HTR-8/SVneo (cell line): Measurements from ENCODE around the gene KSR1.
A peak's percentile ranks its signal among the peaks of the same experiment; 100 is the strongest.

Experiments used
- DNase-seq: peaks from one replicate; pipeline ENCODE4 v3.0.0; 2011; ENCODE audit warnings: low spot score, mixed read lengths; ENCODE audit not compliant: insufficient read length
- FAIRE-seq: peaks from 2 replicates; lab custom pipeline; 2011; peaks lifted over from hg19 to GRCh38; lab: Jason Lieb, UNC

KSR1 gene

GRCh38 chr17:27560668-27561067, 104.4 kb downstream of the KSR1 start:
- no peak for FAIRE-seq
- DNase-seq = no peak

DNA sequence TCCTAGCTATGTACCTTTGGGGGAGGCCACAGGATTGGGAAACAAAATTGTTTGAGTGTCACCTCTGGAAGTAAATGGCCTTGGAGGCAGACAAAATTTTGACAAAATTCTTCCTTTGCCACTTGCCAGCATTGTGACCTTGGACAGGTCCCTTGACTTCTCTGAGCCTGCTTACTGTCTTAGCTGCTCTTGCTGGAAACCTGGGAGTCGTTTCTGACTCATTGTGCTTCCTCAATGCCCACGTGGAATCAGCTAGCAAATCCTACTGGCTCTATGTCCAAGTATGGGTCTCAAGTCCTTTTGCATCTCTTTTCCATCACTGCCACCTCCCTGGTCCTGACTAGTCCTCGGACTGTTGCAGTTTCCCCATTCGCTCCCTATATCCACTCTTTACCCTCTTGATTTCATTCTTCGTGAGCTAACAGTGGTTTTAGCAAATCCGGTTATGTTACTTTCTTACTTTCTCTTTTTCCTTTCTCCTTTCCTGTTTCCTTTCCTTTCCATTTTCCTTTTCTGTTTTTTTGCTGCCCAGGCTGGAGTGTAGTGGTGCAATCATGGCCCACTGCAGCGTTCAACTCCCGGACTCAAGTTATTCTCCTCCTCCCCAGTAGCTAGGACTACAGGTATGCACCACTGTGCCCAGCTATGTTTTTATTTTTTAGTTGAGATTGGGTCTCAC, 106.7 kb downstream of the KSR1 start:
- no peak for FAIRE-seq
- no peak for DNase-seq

- FAIRE-seq = no peak
- DNase-seq = no peak
These were observed 107.3 kb downstream of the KSR1 start for GRCh38 chr17:27563532-27563931.

- FAIRE-seq (no peak), DNase-seq (no peak)
These were observed 108.2 kb downstream of the KSR1 start for GRCh38 chr17:27564463-27564862.

DNA sequence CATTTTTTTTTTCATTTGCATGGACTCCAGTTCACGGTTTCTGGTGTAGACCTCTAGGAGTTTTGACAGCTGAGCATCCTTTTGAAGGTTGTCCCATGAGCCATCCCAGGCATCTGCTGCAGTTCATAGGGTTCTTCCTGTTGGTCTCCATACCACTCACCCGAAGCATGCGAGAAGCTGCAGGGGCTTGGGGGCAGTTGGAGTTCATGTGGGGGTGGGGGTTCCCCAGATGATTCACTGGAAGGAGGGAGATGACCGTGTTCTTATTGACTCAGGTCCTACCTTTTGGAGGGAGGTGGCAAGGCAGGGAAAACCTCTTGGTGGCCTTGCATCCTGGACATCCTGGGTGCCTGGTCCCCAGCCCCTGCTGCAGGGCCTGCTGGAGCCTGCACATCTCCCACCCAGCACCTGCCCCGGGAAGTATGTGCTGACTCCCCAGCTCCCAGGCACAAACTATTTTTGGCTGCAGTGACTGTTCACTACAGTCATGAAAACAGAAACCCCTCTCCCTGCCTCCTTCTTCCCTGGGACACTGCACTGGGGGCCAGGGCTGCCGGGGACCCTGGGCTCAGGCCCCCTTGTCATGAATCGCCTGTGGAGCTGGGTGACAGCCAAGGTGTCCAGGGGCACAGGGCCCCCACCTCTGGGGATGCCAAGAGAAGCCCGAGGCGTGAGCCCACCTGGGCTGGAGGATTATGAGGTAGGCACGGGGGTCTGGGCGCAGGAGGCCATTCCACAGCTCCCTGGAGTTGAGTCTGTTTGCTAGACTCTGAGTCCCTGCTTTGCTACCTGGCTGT, 109.8 kb downstream of the KSR1 start:
- DNase-seq (no peak), FAIRE-seq (no peak)

DNA sequence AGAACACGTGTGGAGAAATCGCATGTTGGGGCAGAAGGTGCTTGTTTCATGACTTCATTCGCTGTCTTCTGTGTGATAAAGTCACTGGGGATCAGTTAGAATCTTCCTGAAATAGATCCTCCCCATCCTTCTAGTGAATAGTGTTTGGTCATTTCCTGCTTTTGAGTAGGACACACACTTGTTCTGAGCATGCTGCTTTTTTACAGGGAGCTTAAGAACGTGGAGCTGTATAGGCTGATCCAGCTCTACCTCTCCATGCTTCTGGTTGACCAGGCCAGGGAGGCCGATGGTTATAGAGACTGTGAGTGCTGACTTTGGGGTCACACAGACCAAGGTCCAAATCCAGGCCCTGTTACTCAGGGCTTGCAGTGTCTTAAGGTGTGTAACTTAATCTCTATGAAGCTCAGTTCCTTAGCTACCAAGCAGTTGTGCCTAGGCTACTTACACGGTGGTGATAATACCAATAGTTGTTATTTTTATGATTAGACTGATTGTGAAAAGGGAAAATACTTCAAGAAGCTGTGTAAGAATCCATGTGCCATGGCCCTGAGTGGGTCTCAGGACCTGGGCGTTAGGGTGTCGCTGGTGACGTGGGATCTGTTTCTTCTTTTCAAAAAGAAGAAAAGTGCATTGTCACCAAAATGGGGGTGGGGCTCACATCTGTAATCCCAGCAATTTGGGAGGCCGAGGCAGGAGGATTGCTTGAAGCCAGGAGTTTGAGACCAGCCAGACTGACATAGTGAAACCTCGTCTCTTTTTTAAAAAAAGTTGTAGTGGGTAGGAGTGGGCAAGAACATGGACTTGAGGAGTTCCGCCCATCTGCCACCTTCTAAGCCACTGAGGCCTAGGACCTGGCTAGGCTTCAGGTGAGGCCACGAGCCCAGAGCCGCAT, 110.7 kb downstream of the KSR1 start:
- FAIRE-seq (no peak), DNase-seq (no peak)

DNA sequence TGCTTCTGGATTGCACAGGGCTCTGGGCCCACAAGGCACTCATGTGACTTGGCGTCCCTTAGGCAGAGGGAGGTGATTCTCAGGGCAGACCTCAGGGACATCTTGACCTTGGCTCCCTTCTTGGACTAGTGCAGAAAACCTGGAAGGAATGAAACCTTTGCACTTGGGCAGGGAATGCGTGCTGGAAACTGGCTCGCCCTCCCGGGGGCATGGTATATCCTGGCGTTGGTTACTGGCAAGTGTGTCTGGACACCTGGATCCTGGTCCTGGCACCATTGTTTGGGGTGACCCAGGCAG, 111.3 kb downstream of the KSR1 start:
- FAIRE-seq (no peak), DNase-seq (no peak)

DNA sequence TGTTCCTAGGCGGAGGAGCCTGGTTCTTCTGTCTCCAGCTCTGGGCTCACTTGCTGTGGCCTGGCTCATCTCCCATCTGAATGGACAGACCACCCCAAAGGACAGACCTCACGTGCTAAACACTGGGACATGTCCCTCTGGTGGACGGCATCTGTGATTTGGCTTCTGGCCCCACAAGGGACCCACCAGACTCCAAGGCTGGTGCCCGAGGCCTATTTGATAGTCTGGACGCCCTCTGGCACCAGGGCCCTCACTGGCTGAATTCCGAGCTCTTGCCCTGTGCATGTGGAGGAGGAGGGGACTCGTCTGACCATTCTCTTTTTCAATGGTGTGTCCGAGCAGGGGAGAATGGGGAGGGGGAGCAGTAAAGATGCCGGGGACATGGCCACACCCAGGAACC, 112.0 kb downstream of the KSR1 start:
- DNase-seq = no peak
- FAIRE-seq = no peak

DNA sequence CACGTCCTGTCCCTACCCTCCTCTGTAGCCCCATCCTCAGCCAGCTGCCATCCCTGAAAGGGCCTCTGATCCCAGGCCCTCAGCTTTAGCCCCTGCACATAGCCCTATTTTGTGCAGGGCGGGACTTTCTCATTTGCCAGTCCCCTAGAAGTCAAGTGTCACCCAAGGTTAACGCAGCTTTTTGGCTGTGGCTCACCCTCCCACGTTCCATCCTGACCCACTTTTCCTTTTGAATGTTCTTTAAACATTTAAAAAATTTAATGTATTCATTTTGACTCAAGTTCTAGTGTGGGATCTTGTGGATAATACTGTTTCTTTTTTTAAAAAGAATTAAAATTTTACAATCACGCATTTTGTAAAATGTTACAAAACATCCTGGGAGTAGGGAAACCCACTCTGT, 112.6 kb downstream of the KSR1 start:
- FAIRE-seq (no peak), DNase-seq (no peak)

- DNase-seq (no peak), FAIRE-seq (no peak)
These were observed 113.0 kb downstream of the KSR1 start for GRCh38 chr17:27569257-27569722.

DNA sequence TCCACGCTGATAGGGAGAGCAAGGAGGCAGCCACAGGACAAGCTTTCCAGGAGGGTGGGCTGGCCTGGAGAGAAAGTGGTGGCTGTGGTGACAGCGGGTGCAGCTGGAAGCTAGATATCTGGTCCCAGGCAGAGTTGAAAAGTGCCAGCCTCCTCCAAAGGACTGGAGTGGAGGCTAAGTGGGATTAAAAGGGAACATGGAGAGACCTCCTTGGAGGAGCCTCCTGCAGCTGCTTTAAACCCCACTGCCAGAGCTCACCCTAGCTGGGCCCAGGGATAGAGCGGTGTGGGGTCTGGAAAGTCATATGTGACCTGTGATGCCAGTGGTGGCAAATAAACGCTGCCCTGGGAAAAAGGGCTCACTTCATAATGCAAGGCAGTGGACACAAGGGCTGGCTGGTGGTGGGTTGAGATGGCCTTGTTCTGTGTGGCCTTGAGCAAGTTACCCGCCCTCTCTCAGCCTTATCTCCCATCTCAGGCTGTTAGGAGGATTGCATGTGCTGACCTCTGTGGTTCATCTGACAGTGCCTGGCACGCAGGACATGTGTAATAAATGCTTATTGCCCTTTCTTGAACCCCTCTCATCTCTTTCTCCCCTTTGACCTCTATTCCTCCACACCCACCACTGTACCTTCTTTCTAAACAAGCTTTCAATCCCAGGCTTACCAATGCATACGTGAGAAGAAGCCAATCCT, 113.8 kb downstream of the KSR1 start:
- no peak for FAIRE-seq
- no peak for DNase-seq

GRCh38 chr17:27570578-27570914, 114.3 kb downstream of the KSR1 start:
- no peak for DNase-seq
- no peak for FAIRE-seq

- FAIRE-seq (no peak), DNase-seq (no peak)
These were observed 115.5 kb downstream of the KSR1 start for GRCh38 chr17:27571563-27572352.

DNA sequence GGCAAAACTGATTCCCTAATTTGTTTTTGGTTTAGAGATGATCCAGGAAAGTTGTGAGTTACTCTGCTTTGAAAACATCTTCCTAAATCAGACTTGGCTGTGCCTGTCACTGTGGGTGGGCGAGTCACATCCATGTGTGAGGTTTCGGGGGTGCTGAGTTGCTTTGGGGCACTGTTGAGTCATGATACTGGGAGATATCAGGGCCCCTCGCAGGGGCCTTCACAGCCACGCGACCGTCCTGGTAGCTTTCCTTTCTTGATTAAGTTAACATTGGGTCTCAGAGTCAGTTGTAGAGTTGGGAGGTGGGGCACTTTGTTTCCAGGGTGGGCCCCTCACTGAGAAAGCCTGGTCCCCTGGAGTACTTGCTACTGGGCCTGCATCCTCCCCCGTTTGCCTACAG, 116.4 kb downstream of the KSR1 start:
- no peak for DNase-seq
- FAIRE-seq = peak; percentile 28

GRCh38 chr17:27573548-27573947, 117.3 kb downstream of the KSR1 start:
- DNase-seq (no peak), FAIRE-seq (no peak)

DNA sequence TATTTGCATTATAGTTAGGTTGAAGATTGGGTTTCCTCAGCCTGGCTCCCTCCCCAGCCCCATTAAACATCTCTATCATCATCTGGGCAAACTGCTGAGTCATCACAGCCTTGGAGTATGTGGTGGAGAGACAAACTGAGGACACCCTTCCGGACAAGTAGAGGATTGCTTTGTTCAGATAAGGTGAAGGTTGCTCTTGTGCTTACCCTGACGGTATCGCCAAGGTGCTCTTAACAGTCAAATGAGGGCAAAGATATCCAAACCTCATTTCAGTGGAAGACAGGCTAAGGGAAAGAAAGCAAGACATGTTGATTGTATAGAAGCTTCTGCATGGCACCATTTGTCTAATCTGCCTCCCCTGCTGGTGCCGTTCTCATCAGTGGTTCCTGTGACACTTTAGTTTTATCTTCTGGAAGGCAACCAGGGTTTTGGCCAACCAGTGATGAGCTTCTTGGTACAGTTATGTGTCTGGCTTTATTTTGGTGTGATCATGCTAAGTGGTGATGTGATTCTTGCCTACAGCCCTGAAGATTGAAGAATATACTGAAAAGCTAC, 117.8 kb downstream of the KSR1 start:
- no peak for DNase-seq

GRCh38 chr17:27575096-27575911, 119.1 kb downstream of the KSR1 start:
- FAIRE-seq = no peak
- no peak for DNase-seq

More for the DNA sequence above, 117.8 kb downstream of the KSR1 start:
- FAIRE-seq = no peak

DNA sequence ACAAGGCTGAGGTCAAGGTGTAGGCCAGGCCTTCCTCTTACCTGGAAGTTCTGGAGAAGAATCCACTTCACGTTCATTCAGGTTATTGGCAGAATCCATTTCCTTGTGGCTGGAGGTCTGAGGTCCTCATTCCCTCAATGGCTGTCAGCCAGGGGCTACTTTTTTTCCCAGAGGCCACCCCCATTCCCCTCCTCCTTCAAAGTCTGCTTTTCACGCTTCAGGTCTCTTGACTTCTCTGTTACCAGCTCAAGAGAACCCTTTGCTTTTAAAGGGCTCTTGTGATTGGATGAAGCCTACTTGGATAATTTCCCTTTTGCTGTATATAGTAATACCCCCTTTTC, 119.6 kb downstream of the KSR1 start:
- FAIRE-seq (no peak), DNase-seq (no peak)
